Neuronal stem cell (in vitro differentiated cells): ENCODE results near the gene SLC15A4.

Experiments used
- DNase-seq: peaks from one replicate; pipeline ENCODE4 v3.0.0-alpha.2; 2013; ENCODE audit warnings: low spot score
- H2AFZ ChIP-seq: one replicate; pipeline ENCODE4 v1.6.1; 2013; ENCODE audit warnings: mild to moderate bottlenecking, low read length, inconsistent platforms
- H2AK5ac ChIP-seq: 2 replicates; pipeline ENCODE4 v1.6.1; 2013; ENCODE audit warnings: low read depth, mild to moderate bottlenecking, inconsistent platforms, low read length, moderate library complexity, mixed read lengths
- H2BK120ac ChIP-seq: 2 replicates; pipeline ENCODE4 v1.6.1; 2013; ENCODE audit warnings: low read depth, mild to moderate bottlenecking, inconsistent platforms, low read length, moderate library complexity, mixed read lengths
- H2BK12ac ChIP-seq: one replicate; pipeline ENCODE4 v1.6.1; 2013; ENCODE audit warnings: low read length, inconsistent platforms
- H2BK15ac ChIP-seq: 2 replicates; pipeline ENCODE4 v1.6.1; 2013; ENCODE audit warnings: mild to moderate bottlenecking, low read length, inconsistent platforms, mixed read lengths
- H2BK5ac ChIP-seq: one replicate; pipeline ENCODE4 v1.6.1; 2013; ENCODE audit warnings: inconsistent platforms, mild to moderate bottlenecking, low read length, moderate library complexity
- H3K14ac ChIP-seq: one replicate; pipeline ENCODE4 v1.6.1; 2013; ENCODE audit warnings: low read length, inconsistent platforms
- H3K18ac ChIP-seq: 2 replicates; pipeline ENCODE4 v1.6.1; 2013; ENCODE audit warnings: low read length, inconsistent platforms
- H3K23ac ChIP-seq: 2 replicates; pipeline ENCODE4 v1.6.1; 2013; ENCODE audit warnings: low read depth, mild to moderate bottlenecking, mixed read lengths, low read length, inconsistent platforms; ENCODE audit not compliant: poor library complexity
- H3K27ac ChIP-seq: replicated peaks from 3 replicates; pipeline ENCODE4 v1.5.1; 2013; ENCODE audit warnings: low read length, inconsistent platforms
- H3K27me3 ChIP-seq, 3 experiments: 2 replicates each; pipeline ENCODE4 v1.6.1; 2013; ENCODE audit warnings: low read length in 3 of 3, mild to moderate bottlenecking in 2 of 3, inconsistent platforms in 1 of 3, low read depth in 1 of 3, mixed read lengths in 1 of 3, moderate library complexity in 1 of 3; ENCODE audit not compliant: control insufficient read depth in 3 of 3, insufficient read depth in 3 of 3
- H3K36me3 ChIP-seq, 2 donors: replicated peaks in 1 of 2; 2 replicates each; pipeline ENCODE4 v1.6.1; 2013; ENCODE audit warnings: low read length in 2 of 2; ENCODE audit not compliant: control insufficient read depth in 2 of 2, insufficient read depth in 2 of 2
- H3K4ac ChIP-seq: 2 replicates; pipeline ENCODE4 v1.6.1; 2013; ENCODE audit warnings: inconsistent platforms, mild to moderate bottlenecking, low read length, moderate library complexity
- H3K4me1 ChIP-seq, 2 donors: 1 replicate in 1 of 2; 2 replicates in 1 of 2; pipeline ENCODE4 v1.6.1; 2013; ENCODE audit warnings: low read length in 2 of 2, low read depth in 1 of 2; ENCODE audit not compliant: control insufficient read depth in 2 of 2, insufficient read depth in 1 of 2
- H3K4me2 ChIP-seq: one replicate; pipeline ENCODE4 v1.6.1; 2013; ENCODE audit warnings: mild to moderate bottlenecking, low read length, inconsistent platforms; ENCODE audit not compliant: insufficient read depth, poor library complexity, severe bottlenecking
- H3K4me3 ChIP-seq, 2 donors: 2 replicates each; pipeline ENCODE4 v1.5.1; 2013; ENCODE audit warnings: low read length in 2 of 2, mild to moderate bottlenecking in 2 of 2, inconsistent platforms in 1 of 2, moderate library complexity in 1 of 2
- H3K79me1 ChIP-seq: one replicate; pipeline ENCODE4 v1.6.1; 2013; ENCODE audit warnings: low read depth, mild to moderate bottlenecking, inconsistent platforms, low read length, moderate library complexity
- H3K9ac ChIP-seq: one replicate; pipeline ENCODE4 v1.6.1; 2013; ENCODE audit warnings: mild to moderate bottlenecking, low read depth, low read length, inconsistent platforms; ENCODE audit not compliant: poor library complexity
- H3K9me3 ChIP-seq, 2 donors: replicated peaks in 1 of 2; 2 replicates each; pipeline versions ENCODE3 to v1.6.1; 2013; ENCODE audit warnings: low read length in 2 of 2, mild to moderate bottlenecking in 2 of 2, inconsistent platforms in 1 of 2, low read depth in 1 of 2, mixed read lengths in 1 of 2, moderate library complexity in 1 of 2; ENCODE audit not compliant: control insufficient read depth in 2 of 2, insufficient read depth in 1 of 2
- H4K8ac ChIP-seq: one replicate; pipeline ENCODE4 v1.6.1; 2013; ENCODE audit warnings: low read depth, mild to moderate bottlenecking, inconsistent platforms, low read length, moderate library complexity
- H4K91ac ChIP-seq: one replicate; pipeline ENCODE4 v1.6.1; 2013; ENCODE audit warnings: low read length, low read depth, mild to moderate bottlenecking, inconsistent platforms; ENCODE audit not compliant: poor library complexity
- WGBS, 2 donors: extraction: QIAGEN DNeasy Blood & Tissue Kit; methylation state at CpG; one replicate each; pipeline ENCODE4 v1.1.7; 2013; ENCODE audit warnings: missing lambda C conversion rate in 2 of 2, mixed read lengths in 1 of 2; ENCODE audit not compliant: insufficient read length in 2 of 2, insufficient replicate concordance in 1 of 2; ENCODE audit errors: extremely low coverage in 2 of 2; 5-methylcytosine and 5-hydroxymethylcytosine counted together

SLC15A4 gene

DNA sequence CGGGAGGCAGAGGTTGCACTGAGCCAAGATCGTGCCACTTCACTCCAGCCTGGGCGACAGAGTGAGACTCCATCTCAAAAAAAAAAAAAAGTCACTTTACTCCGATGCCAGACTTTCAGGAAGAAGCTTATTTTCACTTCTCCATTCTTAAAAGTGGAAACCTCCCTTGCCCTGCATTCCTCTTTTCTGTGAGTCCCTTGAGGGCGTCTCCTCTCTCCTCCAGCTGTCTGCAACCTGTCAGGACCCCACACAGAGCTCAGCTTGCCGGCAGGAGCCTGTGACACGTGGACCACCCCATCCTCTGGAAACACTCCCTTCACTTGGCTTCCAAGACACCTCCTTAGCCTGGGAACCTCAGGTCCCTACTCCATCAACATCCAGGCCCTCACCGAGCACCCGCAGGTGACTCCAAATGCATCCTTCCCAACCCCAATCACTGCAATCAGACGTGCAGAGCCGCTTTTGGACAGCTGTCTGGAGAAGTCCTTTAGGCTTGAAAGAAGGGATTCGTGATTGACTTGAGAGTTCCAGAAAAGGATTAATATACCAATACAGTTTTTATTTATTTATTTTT, 34.3 kb downstream of the SLC15A4 start:
- DNase-seq = no peak
- H2BK12ac ChIP-seq = no peak overlapping the region

DNA sequence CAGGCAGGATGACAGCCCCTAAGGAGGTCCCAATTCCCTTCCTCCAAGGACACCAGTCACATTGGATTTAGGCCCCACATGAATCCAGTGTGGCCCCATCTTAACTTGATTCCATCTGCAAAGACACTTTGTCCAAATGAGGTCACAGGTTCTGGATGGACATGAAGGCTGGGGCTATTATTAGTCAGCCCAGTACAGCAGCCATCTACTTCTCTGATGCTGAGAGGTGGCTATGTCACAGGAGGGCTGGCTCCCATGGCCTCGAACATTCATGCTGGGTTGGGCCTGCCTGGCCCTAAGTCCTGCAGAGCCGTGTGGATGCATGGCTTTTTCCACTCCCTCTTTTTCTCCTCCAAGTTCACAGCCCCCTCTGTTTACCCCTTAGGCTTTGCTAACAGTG, 35.9 kb downstream of the SLC15A4 start:
- no peak overlapping the region for H3K4ac ChIP-seq
- H3K36me3 ChIP-seq = peaks cover under 1 to 27% of the 10 kb centered on the region in 2 donors
- H3K79me1 ChIP-seq = peaks cover 2% of the 10 kb centered on the region
- peaks cover 0 to 4% of the 10 kb centered on the region in 2 donors for H3K4me1 ChIP-seq
- no CpG with 5 or more reads among the region's 2 CpGs for WGBS, 2 donors
- H2AFZ ChIP-seq = no peak overlapping the region
- no peak overlapping the region for H4K91ac ChIP-seq
- no peak overlapping the region for H2BK15ac ChIP-seq
- H2BK120ac ChIP-seq = no peak overlapping the region
- H2AK5ac ChIP-seq = no peak overlapping the region
- DNase-seq = no peak
- no peak overlapping the region for H3K27ac ChIP-seq
- no peak overlapping the region for H2BK12ac ChIP-seq
- peak overlapping the region; percentile 39 for H2BK5ac ChIP-seq
- no peak overlapping the region for H4K8ac ChIP-seq
- no peak overlapping the region for H3K18ac ChIP-seq
- H3K27me3 ChIP-seq = no peaks in the 10 kb centered on the region
- no peak overlapping the region for H3K9ac ChIP-seq
- no peak overlapping the region for H3K14ac ChIP-seq
- no peaks in the 10 kb centered on the region for H3K9me3 ChIP-seq
- H3K4me3 ChIP-seq = no peak overlapping the region
- no peak overlapping the region for H3K23ac ChIP-seq
- H3K4me2 ChIP-seq = no peak overlapping the region

More for the DNA sequence above, 34.3 kb downstream of the SLC15A4 start:
- Histone ChIP-seq H4K91ac (no peak overlapping the region), H3K27me3 (no peaks in the 10 kb centered on the region), H2AK5ac (no peak overlapping the region), H2BK15ac (no peak overlapping the region), H2AFZ (no peak overlapping the region), H3K27ac (no peak overlapping the region), H3K4me2 (no peak overlapping the region), H4K8ac (no peak overlapping the region), H3K36me3 (peaks cover 6 to 43% of the 10 kb centered on the region in 2 donors), H3K9ac (no peak overlapping the region), H3K9me3 (no peaks in the 10 kb centered on the region), H3K23ac (no peak overlapping the region), H3K4ac (no peak overlapping the region), H3K79me1 (peaks cover 2% of the 10 kb centered on the region), H3K14ac (no peak overlapping the region), H3K4me1 (peaks cover 0 to 4% of the 10 kb centered on the region in 2 donors), H2BK120ac (no peak overlapping the region), H3K4me3 (no peak overlapping the region), H2BK5ac (no peak overlapping the region), H3K18ac (no peak overlapping the region)
- no CpG with 5 or more reads among the region's 12 CpGs for WGBS, 2 donors

DNA sequence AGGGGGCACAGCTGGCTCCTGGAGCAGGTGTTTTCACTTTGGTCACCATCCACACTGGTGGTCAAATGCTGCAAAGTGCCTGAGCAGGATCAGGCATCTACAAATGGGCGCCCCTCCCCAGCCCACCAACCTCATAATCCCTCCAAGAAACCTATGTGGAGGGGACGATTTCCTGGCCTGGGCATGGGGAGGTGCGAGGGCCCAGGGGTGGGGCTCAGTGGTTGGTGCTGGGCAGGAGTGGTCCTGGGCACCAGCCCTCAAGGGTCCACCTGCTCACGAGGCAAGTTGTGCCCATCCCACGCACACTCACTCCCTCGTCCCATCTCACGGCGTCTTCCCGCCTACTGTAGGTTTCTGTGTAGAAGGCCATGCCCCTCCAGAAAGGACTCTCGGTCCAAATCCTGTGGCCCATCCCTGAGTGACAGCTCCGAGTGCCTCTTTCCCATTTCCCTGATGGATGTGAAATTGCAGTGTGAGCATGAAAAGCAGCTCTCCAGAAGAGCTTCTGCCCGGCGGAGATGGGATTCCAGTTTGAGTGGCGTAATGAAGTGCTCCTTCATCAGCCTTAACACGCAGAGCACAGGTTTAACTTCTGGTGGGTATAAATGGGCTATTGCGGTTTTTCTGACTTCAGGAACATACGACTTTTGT, 36.9 kb downstream of the SLC15A4 start:
- no peak for DNase-seq
- Histone ChIP-seq H2BK120ac (no peak overlapping the region), H4K91ac (no peak overlapping the region), H3K4me2 (no peak overlapping the region), H3K27ac (no peak overlapping the region), H3K9ac (no peak overlapping the region), H2BK15ac (no peak overlapping the region), H2AK5ac (no peak overlapping the region), H3K36me3 (peaks cover 0 to 17% of the 10 kb centered on the region in 2 donors), H3K79me1 (peaks cover 2% of the 10 kb centered on the region), H3K14ac (peak overlapping the region; percentile 8), H3K18ac (peak overlapping the region; percentile 38), H3K27me3 (no peaks in the 10 kb centered on the region), H4K8ac (no peak overlapping the region), H3K4ac (no peak overlapping the region), H2BK5ac (no peak overlapping the region), H3K9me3 (no peaks in the 10 kb centered on the region), H3K23ac (peak overlapping the region; percentile 73), H2AFZ (no peak overlapping the region), H3K4me1 (peaks cover 0 to 2% of the 10 kb centered on the region in 2 donors), H2BK12ac (no peak overlapping the region), H3K4me3 (no peak overlapping the region)
- no CpG with 5 or more reads among the region's 17 CpGs for WGBS, 2 donors

DNA sequence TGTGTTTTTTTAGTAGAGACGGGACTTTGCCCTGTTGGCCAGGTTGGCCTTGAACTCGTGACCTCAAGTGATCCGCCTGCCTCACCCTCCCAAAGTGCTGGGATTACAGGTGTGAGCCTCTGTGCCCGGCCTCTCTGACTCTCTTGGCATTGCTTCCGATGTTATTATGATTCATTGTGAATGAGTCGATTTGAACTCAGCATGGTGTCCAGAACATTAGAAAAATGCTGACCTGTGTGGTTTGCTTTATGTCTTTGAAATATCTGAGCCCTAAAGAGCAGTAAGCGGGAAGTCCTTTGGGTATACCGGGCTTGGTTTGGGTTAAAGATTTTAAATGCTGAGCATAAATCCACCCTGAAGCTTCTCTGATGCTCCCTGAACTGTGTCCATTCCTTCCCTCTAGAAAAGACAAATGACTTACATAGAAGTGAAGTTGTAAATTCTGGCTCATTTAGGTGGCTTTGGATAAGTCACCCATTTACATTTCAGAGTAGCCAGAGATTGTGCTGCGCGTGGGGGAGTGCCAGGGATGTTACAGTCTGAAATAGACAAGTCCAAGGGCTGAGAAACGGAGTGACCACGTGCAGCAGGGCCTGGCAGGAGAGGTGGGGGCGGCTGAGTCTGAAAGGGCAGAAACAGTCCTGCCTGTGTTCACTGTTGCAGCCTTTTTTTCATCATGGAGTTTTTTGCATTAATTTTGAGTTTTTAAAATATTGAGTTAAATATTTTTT, 39.6 kb downstream of the SLC15A4 start:
- Histone ChIP-seq H3K9ac (no peak overlapping the region), H3K4me2 (no peak overlapping the region), H3K27me3 (no peaks in the 10 kb centered on the region), H4K91ac (no peak overlapping the region), H3K14ac (no peak overlapping the region), H2BK12ac (no peak overlapping the region), H3K4me3 (no peak overlapping the region), H2BK15ac (no peak overlapping the region), H2AK5ac (no peak overlapping the region), H3K4me1 (peaks cover 0 to 2% of the 10 kb centered on the region in 2 donors), H3K18ac (no peak overlapping the region), H3K79me1 (peaks cover 2% of the 10 kb centered on the region), H4K8ac (no peak overlapping the region), H3K4ac (no peak overlapping the region), H3K23ac (no peak overlapping the region), H2AFZ (no peak overlapping the region), H3K9me3 (peaks cover 0 to 3% of the 10 kb centered on the region in 2 donors), H3K36me3 (no peaks in the 10 kb centered on the region), H2BK5ac (no peak overlapping the region), H3K27ac (no peak overlapping the region), H2BK120ac (no peak overlapping the region)
- WGBS, 2 donors = no CpG with 5 or more reads among the region's 13 CpGs
- DNase-seq = no peak
